Stomach smooth muscle (tissue), 2 donors: ENCODE results near the gene DDX28.
"Not testable (repeated sequence)": the region's sequence is repeated elsewhere in the genome, so short reads cannot be mapped to it uniquely, and the experiment has no call there.

ENCODE experiments used
- H3K27ac ChIP-seq: one replicate; pipeline ENCODE4 v1.7.0; 2013; ENCODE audit warnings: mild to moderate bottlenecking, low read length, inconsistent platforms
- H3K27me3 ChIP-seq, 2 donors: one replicate each; pipeline ENCODE4 v1.7.0; 2013; ENCODE audit warnings: low read length in 2 of 2; ENCODE audit not compliant: insufficient read depth in 2 of 2, control insufficient read depth in 1 of 2
- H3K36me3 ChIP-seq, 2 donors: one replicate each; pipeline ENCODE4 v1.7.0; 2013; ENCODE audit warnings: low read length in 2 of 2; ENCODE audit not compliant: control insufficient read depth in 2 of 2, insufficient read depth in 2 of 2
- H3K4me1 ChIP-seq: one replicate; pipeline ENCODE4 v1.7.0; 2013; ENCODE audit warnings: low read length; ENCODE audit not compliant: control insufficient read depth, insufficient read depth
- H3K4me3 ChIP-seq, 2 donors: one replicate each; pipeline ENCODE4 v1.7.0; 2013; ENCODE audit warnings: low read length in 2 of 2
- H3K9ac ChIP-seq, 2 donors: one replicate each; pipeline ENCODE4 v1.7.0; 2013; ENCODE audit warnings: low read length in 2 of 2, mild to moderate bottlenecking in 1 of 2
- H3K9me3 ChIP-seq, 2 donors: one replicate each; pipeline ENCODE4 v1.7.0; 2013; ENCODE audit warnings: low read length in 2 of 2; ENCODE audit not compliant: control insufficient read depth in 2 of 2
- donor health status: healthy.
- donor health status: Pancreatic carcinoma.

The DDX28 gene

GRCh38 chr16:68009872-68010271 lies 13.2 kb downstream of the DDX28 start:
- not testable (repeated sequence) for H3K9ac ChIP-seq, H3K4me3 ChIP-seq, H3K36me3 ChIP-seq, H3K4me1 ChIP-seq, H3K27me3 ChIP-seq, H3K9me3 ChIP-seq, H3K27ac ChIP-seq

GRCh38 chr16:68009157-68009735 lies 13.8 kb downstream of the DDX28 start:
- Histone ChIP-seq H3K9me3 (no peaks in the 10 kb centered on the region), H3K27ac (no peak overlapping the region), H3K4me1 (no peaks in the 10 kb centered on the region), H3K27me3 (no peaks in the 10 kb centered on the region), H3K36me3 (no peaks in the 10 kb centered on the region), H3K9ac (no peak overlapping the region), H3K4me3 (no peak overlapping the region)

DNA sequence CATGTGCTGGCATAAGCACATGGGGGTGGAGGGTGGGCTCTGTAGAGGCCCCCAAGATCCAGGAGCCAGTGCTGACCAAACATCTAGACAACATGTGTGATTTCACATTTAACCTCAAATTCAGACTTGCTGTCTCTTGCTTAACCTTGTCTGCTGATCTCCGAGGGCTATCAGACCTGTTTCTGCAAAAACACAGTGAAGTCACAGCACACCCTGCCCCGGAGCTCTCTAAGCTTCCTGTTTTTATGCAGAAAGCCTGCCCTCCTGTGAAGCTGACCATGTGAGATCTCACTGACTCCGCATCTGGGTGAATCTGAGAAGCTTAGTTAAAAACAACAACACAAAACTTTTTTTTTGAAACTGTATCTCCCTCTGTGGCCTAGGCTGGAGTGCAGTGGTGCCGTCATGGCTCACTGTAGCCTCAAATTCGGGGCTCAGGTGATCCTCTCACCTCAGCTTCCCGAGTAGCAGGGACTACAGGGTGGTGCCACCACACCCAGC lies 17.2 kb downstream of the DDX28 start:
- H3K9ac ChIP-seq: no peak overlapping the region
- no peaks in the 10 kb centered on the region for H3K27me3 ChIP-seq
- H3K4me1 ChIP-seq: no peaks in the 10 kb centered on the region
- no peak overlapping the region for H3K27ac ChIP-seq
- no peaks in the 10 kb centered on the region for H3K36me3 ChIP-seq
- no peaks in the 10 kb centered on the region for H3K9me3 ChIP-seq
- no peak overlapping the region for H3K4me3 ChIP-seq

GRCh38 chr16:68005211-68005610 lies 17.8 kb downstream of the DDX28 start:
- H3K9ac ChIP-seq: no peak overlapping the region
- no peaks in the 10 kb centered on the region for H3K4me1 ChIP-seq
- no peaks in the 10 kb centered on the region for H3K9me3 ChIP-seq
- H3K36me3 ChIP-seq: no peaks in the 10 kb centered on the region
- H3K27ac ChIP-seq: no peak overlapping the region
- no peak overlapping the region for H3K4me3 ChIP-seq
- H3K27me3 ChIP-seq: no peaks in the 10 kb centered on the region

- Histone ChIP-seq H3K27me3 (no peaks in the 10 kb centered on the region), H3K9ac (no peak overlapping the region), H3K4me3 (no peak overlapping the region), H3K36me3 (no peaks in the 10 kb centered on the region), H3K4me1 (no peaks in the 10 kb centered on the region), H3K9me3 (no peaks in the 10 kb centered on the region), H3K27ac (no peak overlapping the region)
Measured at GRCh38 chr16:68003031-68003430, 20.0 kb downstream of the DDX28 start.

GRCh38 chr16:68000450-68000849 lies 22.6 kb downstream of the DDX28 start:
- no peaks in the 10 kb centered on the region for H3K9me3 ChIP-seq
- H3K4me1 ChIP-seq: no peaks in the 10 kb centered on the region
- no peak overlapping the region for H3K4me3 ChIP-seq
- no peak overlapping the region for H3K27ac ChIP-seq
- H3K36me3 ChIP-seq: no peaks in the 10 kb centered on the region
- H3K27me3 ChIP-seq: no peaks in the 10 kb centered on the region
- H3K9ac ChIP-seq: no peak overlapping the region

DNA sequence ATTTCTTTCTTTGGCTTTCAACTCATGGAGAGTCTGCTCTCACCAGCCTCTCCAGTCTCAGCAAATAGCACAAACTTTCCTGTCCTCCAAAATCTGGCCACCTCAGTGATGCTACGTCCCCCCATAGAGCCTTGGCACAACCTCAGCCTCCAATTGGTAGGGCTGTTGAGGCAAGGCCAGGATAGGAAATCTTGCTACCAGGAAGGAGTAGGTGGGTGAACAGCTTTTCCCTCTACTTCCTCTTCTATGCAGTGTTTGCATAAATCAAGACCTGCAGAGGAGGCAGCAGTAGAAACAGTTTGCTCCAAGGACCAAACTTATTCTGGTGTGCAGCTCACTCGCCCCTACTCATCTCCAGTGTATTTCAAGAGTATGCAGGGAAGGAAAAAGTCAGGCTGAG lies 23.0 kb downstream of the DDX28 start:
- H3K36me3 ChIP-seq: no peaks in the 10 kb centered on the region
- no peak overlapping the region for H3K4me3 ChIP-seq
- H3K9ac ChIP-seq: no peak overlapping the region
- no peak overlapping the region for H3K27ac ChIP-seq
- no peaks in the 10 kb centered on the region for H3K9me3 ChIP-seq
- H3K4me1 ChIP-seq: no peaks in the 10 kb centered on the region
- no peaks in the 10 kb centered on the region for H3K27me3 ChIP-seq

GRCh38 chr16:67998779-67999688 lies 24.0 kb downstream of the DDX28 start, which contains the start of gene DPEP2:
TSS of gene DPEP2 (minus strand) at chr16:67999484. CDS start at chr16:67993212, 6,272 bp downstream.
- H3K36me3 ChIP-seq, H3K27me3 ChIP-seq, H3K4me1 ChIP-seq, H3K9me3 ChIP-seq, H3K27ac ChIP-seq, H3K9ac ChIP-seq: not testable (repeated sequence)
- peak within 1 kb of the TSS in 1 of 2 donors; percentile 15 for H3K4me3 ChIP-seq

GRCh38 chr16:67998231-67998778 lies 24.7 kb downstream of the DDX28 start:
- not testable (repeated sequence) for H3K36me3 ChIP-seq, H3K27ac ChIP-seq, H3K27me3 ChIP-seq, H3K4me1 ChIP-seq, H3K4me3 ChIP-seq, H3K9me3 ChIP-seq, H3K9ac ChIP-seq

DNA sequence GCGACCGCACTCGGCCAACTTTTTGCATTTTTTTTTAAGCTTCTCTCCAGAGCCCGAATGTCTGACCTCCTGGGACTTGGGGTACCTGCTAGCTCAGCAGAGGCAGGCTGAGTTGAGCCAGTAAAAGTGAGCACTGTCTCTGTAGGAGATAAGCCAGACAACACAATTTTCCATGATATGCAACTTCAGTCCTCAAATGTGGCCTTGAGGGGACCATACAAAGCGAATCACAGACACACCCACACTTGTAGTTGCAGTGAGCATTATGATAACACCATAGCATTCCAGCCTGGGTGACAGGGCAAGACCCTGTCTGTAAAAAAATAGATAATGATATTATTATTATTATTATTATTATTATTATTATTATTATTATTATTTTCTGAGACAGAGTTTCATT lies 26.4 kb downstream of the DDX28 start:
- peaks cover 10% of the 10 kb centered on the region for H3K4me1 ChIP-seq
- H3K9me3 ChIP-seq: no peaks in the 10 kb centered on the region
- H3K4me3 ChIP-seq: no peak overlapping the region
- no peak overlapping the region for H3K27ac ChIP-seq
- no peak overlapping the region for H3K9ac ChIP-seq
- H3K36me3 ChIP-seq: no peaks in the 10 kb centered on the region
- no peaks in the 10 kb centered on the region for H3K27me3 ChIP-seq

GRCh38 chr16:67995423-67995822 lies 27.6 kb downstream of the DDX28 start:
- Histone ChIP-seq H3K4me1 (peaks cover 10% of the 10 kb centered on the region), H3K27ac (no peak overlapping the region), H3K27me3 (no peaks in the 10 kb centered on the region), H3K9me3 (no peaks in the 10 kb centered on the region), H3K36me3 (no peaks in the 10 kb centered on the region), H3K4me3 (no peak overlapping the region), H3K9ac (no peak overlapping the region)
